NCI-H1436 treated with DMSO at 0.1 percent for 48 hours (cell line): Measurements from ENCODE around the gene ZMIZ1.

ENCODE experiments used
- DNase-seq: peaks from one replicate; lab custom pipeline; 2025; lab: John Stamatoyannopoulos, UW

The ZMIZ1 gene

GRCh38 chr10:79052291-79053080 lies 16.3 kb upstream of the ZMIZ1 start:
- no peak for DNase-seq

GRCh38 chr10:79053081-79053434 lies 15.7 kb upstream of the ZMIZ1 start:
- no peak for DNase-seq

- DNase-seq = no peak
These were observed 15.1 kb upstream of the ZMIZ1 start for GRCh38 chr10:79053481-79054202.

- DNase-seq = no peak
These were observed 14.3 kb upstream of the ZMIZ1 start for GRCh38 chr10:79054203-79055099.

GRCh38 chr10:79055100-79055782 lies 13.5 kb upstream of the ZMIZ1 start:
- no peak for DNase-seq

- DNase-seq = no peak
These were observed 12.9 kb upstream of the ZMIZ1 start for GRCh38 chr10:79055892-79056291.

GRCh38 chr10:79056361-79056735 lies 12.4 kb upstream of the ZMIZ1 start:
- no peak for DNase-seq

- no peak for DNase-seq
These were observed 11.9 kb upstream of the ZMIZ1 start for GRCh38 chr10:79056736-79057391.

GRCh38 chr10:79057481-79058275 lies 11.1 kb upstream of the ZMIZ1 start:
- DNase-seq = no peak

GRCh38 chr10:79058899-79059841 lies 9.6 kb upstream of the ZMIZ1 start:
- no peak for DNase-seq

- DNase-seq = no peak
These were observed 8.8 kb upstream of the ZMIZ1 start for GRCh38 chr10:79059859-79060379.

GRCh38 chr10:79060641-79061255 lies 8.0 kb upstream of the ZMIZ1 start:
- no peak for DNase-seq

GRCh38 chr10:79061441-79062315 lies 7.1 kb upstream of the ZMIZ1 start:
- no peak for DNase-seq

- no peak for DNase-seq
These were observed 5.7 kb upstream of the ZMIZ1 start for GRCh38 chr10:79063071-79063491.

GRCh38 chr10:79063661-79064492 lies 4.9 kb upstream of the ZMIZ1 start:
- DNase-seq = no peak

- no peak for DNase-seq
These were observed 3.6 kb upstream of the ZMIZ1 start for GRCh38 chr10:79065091-79065551.

- no peak for DNase-seq
These were observed 2.9 kb upstream of the ZMIZ1 start for GRCh38 chr10:79065853-79066252.
